Motor neuron (in vitro differentiated cells): Measurements from ENCODE around the gene BDKRB2. TPM values are rescaled to one million over a fixed set of nuclear protein-coding genes. Genes with fewer than 3 reads are reported as not detected.

ENCODE experiments used
- ATAC-seq, 8 experiments: fragments of 200-7000 bp; cut with Tn5 transposase; replicated peaks in 6 of 8; 2 replicates each; pipeline ENCODE4 v1.8.0; 2021; ENCODE audit warnings: mild to moderate bottlenecking in 8 of 8, moderate library complexity in 8 of 8
- H3K27ac ChIP-seq, 2 donors: fragments of 250-450 bp; sonication (Bioruptor Pico); 2 replicates each; pipeline ENCODE4 v1.9.0; 2021; ENCODE audit warnings: antibody characterized with exemption in 2 of 2, mild to moderate bottlenecking in 2 of 2, moderate library complexity in 1 of 2
- H3K4me1 ChIP-seq, 2 donors: fragments of 250-450 bp; sonication (Bioruptor Pico); replicated peaks in 1 of 2; 2 replicates each; pipeline ENCODE4 v1.6.1; 2021; ENCODE audit warnings: antibody characterized with exemption in 2 of 2, mild to moderate bottlenecking in 2 of 2, moderate library complexity in 1 of 2
- H3K4me3 ChIP-seq, 5 donors: fragments of 250-450 bp; sonication (Bioruptor Pico); 2 replicates each; pipeline ENCODE4 v1.9.0; 2021; ENCODE audit warnings: antibody characterized with exemption in 5 of 5, mild to moderate bottlenecking in 5 of 5, moderate library complexity in 4 of 5
- WGBS, 10 experiments: fragments of 450-650 bp; shearing (Covaris generic); methylation state at CpG; one replicate each; pipeline ENCODE4 v1.0.0; 2022; 5-methylcytosine and 5-hydroxymethylcytosine counted together
- in situ Hi-C, 9 experiments: fragments of 400-800 bp; cut with MboI; loops; one replicate each; pipeline ENCODE4 v1.15.0; 2021; ENCODE audit warnings: low sequenced_read_pairs in 9 of 9, low pct_unique_long_range_greater_than_20kb in 2 of 9; ENCODE audit not compliant: unreplicated experiment in 9 of 9
- total RNA-seq, 8 experiments: library from RNA; unstranded; fragments of 300-600 nt; gene quantifications; 2 replicates each; pipeline versions ENCODE4 v1.2.3 to v1.2.4, GENCODE V29; 2022

BDKRB2 gene
- total RNA-seq, 8 experiments from 2014 or later, result 0.11 to 321 (median 0.90) TPM

DNA sequence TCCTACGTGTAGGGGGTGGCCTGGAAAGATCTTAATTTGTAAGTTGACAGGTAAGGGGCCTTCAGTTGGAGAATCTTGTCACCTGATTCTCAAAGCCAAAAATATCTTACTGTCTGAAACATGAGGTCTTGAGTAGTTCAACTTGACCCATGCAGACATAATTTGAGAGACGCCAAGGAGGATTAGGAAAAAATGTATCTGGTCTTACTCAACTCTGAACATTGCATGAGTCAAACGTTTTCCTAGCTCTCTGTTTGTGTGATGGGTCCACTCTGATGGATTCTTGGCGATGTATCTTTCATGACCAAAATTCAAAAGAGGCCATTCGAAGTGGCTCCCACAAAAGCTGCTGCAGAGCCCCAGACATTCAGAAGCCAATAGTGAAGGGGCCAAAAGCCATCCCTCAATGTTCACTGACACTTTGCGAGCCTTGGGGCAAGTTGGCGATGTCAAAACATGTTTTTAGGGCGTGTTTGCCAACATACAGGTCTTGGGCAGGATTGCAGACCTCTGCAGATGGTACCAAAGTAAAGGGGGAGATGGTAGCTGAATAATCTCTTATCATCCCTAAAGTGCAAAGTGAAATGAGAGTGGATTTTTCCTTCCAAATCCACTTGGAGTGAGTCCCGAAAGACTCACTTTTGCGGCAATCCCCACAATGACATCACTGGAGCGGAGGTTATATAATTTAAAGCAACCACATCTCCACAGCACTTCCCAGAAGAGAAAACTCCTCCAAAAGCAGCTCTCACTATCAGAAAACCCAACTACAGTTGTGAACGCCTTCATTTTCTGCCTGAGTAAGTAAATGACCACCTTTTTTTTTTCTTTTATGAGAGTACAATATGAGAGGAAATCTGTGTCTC lies 51.1 kb downstream of the BDKRB2 start, which contains the start of gene BDKRB1:
BDKRB1 (plus strand) TSS at position 710 of the 866 bp plus-strand sequence. CDS start 7,473 bp downstream, outside the sequence.
- in situ Hi-C loops, result loop anchor here in 4 of 9 experiments (25.0 kb wide), 3 partner anchors 143 to 693 kb away; no protein-coding TSS in a partner anchor
- no peak within 1 kb of the TSS for H3K4me3 ChIP-seq
- peak in 1 of 8 experiments; percentile 10 for ATAC-seq
- no peak within 1 kb of the TSS for H3K27ac ChIP-seq
- H3K4me1 ChIP-seq, result peaks cover 0 to 8% of the 10 kb centered on the region in 2 donors
- WGBS, 10 experiments, result 20 to 100% (median 67%) methylated on average over 1 to 9 of the region's 12 CpGs

DNA sequence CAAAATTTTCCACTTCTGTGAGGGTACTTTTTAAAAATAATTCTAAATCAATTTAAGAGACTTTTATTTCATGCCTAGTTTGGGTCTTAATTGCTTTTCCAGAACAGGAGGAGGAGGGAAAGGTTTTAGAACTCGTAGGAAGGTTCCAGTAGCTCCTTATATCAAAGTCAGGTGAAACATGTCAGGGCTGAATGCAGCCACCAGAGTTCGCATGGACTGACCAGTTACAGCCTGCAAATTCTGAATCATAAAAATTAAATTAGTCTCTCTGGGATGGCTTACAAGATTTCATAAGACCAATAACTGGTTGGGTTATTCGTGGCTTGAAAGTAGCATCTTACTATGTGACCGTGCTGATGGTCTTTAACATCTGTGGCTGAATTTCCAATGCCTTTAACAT lies 51.8 kb downstream of the BDKRB2 start:
- peaks cover 0 to 8% of the 10 kb centered on the region in 2 donors for H3K4me1 ChIP-seq
- in situ Hi-C loops, result loop anchor here in 4 of 9 experiments (25.0 kb wide), 3 partner anchors 144 to 694 kb away; no protein-coding TSS in a partner anchor
- no peak overlapping the region for H3K4me3 ChIP-seq
- no peak overlapping the region for H3K27ac ChIP-seq
- no peak for ATAC-seq
- WGBS, 10 experiments, result 56 to 100% (median 66%) methylated on average over 1 to 4 of the region's 4 CpGs; no CpG with 5 or more reads in 1 of the 10 experiments

DNA sequence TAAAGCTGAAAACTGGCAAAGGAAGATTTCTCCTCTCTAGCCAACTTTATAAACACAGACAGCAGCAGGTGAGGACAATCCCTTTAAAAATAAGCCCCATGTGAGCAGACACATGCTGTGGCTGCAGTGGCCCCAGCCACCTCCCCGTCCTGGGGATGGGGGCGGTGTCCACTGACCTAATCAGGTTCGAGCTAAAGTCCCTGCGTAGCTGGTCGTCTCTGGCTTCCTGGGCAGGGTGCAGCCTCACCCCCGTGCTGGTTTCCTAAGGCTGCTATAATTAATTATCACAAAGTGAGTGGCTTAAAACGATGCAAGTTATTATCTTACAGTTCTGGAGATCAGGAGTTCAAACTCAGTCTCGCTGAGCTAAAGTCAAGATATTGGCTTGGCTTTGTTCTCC lies 52.4 kb downstream of the BDKRB2 start:
- peaks cover 0 to 8% of the 10 kb centered on the region in 2 donors for H3K4me1 ChIP-seq
- in situ Hi-C loops, result loop anchor here in 4 of 9 experiments (25.0 kb wide), 3 partner anchors 145 to 695 kb away; no protein-coding TSS in a partner anchor
- WGBS, 10 experiments, result 63 to 100% (median 73%) methylated on average over 1 to 6 of the region's 8 CpGs; no CpG with 5 or more reads in 2 of the 10 experiments
- ATAC-seq, result no peak
- no peak overlapping the region for H3K27ac ChIP-seq
- H3K4me3 ChIP-seq, result no peak overlapping the region

DNA sequence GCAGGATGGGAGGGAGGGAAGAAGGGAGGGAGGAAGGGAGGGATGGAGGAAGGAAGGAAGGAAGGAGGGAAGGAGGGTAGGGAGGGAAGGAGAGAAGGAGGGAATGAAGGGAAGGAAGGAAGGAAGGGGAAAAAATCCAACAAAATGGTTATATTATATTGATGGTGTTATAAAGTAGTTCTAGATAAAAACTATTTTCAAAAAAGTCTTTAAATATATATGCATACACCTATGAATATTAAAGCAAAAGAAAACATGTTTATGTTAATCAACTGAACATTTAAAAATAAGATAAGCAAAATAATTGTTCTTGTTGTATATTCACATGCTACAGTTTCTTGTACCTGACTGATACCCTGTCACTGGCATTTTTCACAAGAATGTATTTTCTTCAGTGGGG lies 53.3 kb downstream of the BDKRB2 start:
- no peak overlapping the region for H3K27ac ChIP-seq
- H3K4me3 ChIP-seq, result no peak overlapping the region
- in situ Hi-C loops, result loop anchor here in 4 of 9 experiments (25.0 kb wide), 3 partner anchors 146 to 696 kb away; no protein-coding TSS in a partner anchor
- peaks cover 0 to 6% of the 10 kb centered on the region in 2 donors for H3K4me1 ChIP-seq
- ATAC-seq, result no peak

DNA sequence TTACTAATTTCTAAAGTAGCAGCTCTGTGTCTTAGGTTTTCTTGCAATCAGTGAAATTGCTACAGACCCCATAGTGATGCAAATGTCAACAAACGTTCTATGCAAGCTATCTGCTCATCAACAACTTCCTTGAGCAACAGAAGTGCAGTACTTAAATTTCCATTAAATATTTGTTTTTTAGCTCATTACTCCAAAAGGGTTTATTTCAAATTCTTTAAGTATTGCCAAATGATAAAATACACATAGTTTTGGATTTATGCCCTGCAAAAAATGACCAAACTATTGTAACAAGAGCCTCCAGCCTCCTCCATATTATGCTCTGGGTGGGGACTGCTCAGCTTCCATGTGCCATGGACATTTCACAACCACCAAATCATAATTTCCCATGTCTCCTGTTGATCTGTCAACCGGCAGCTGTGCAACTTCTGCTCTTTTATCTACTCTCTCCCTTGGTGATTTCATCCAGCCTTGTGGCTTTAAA lies 55.7 kb downstream of the BDKRB2 start:
- no peaks in the 10 kb centered on the region for H3K4me1 ChIP-seq
- peak in 2 of 8 experiments; percentile 89 for ATAC-seq
- H3K4me3 ChIP-seq, result no peak overlapping the region
- no peak overlapping the region for H3K27ac ChIP-seq
- in situ Hi-C loops, result loop anchor here in 4 of 9 experiments (25.0 kb wide), 3 partner anchors 148 to 698 kb away; no protein-coding TSS in a partner anchor
- 10 to 75% (median 33%) methylated on average over 1 to 2 of the region's 2 CpGs; no CpG with 5 or more reads in 3 of the 10 experiments for WGBS, 10 experiments

DNA sequence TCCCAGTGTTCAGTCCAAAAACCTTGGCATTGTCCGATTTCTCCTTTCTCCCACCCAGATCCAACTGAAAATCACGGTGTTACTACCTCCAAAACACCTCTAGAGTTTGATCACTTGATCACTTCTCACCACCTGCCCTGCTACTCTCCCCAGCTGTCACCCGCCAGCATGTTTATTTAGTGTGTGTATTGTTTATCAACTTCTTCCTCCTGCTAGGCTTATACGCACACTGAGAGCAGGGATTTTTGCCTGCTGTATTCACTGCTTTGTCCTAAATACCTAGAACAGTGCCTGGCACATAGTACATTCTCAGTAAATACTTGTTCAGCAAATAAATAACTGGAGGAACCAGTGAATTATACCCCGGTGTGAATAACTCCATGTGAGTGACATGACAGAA lies 56.4 kb downstream of the BDKRB2 start:
- H3K27ac ChIP-seq, result no peak overlapping the region
- H3K4me1 ChIP-seq, result no peaks in the 10 kb centered on the region
- 58 to 100% (median 95%) methylated on average over 1 to 5 of the region's 5 CpGs; no CpG with 5 or more reads in 2 of the 10 experiments for WGBS, 10 experiments
- no peak overlapping the region for H3K4me3 ChIP-seq
- in situ Hi-C loops, result loop anchor here in 4 of 9 experiments (25.0 kb wide), 3 partner anchors 149 to 699 kb away; no protein-coding TSS in a partner anchor
- no peak for ATAC-seq

DNA sequence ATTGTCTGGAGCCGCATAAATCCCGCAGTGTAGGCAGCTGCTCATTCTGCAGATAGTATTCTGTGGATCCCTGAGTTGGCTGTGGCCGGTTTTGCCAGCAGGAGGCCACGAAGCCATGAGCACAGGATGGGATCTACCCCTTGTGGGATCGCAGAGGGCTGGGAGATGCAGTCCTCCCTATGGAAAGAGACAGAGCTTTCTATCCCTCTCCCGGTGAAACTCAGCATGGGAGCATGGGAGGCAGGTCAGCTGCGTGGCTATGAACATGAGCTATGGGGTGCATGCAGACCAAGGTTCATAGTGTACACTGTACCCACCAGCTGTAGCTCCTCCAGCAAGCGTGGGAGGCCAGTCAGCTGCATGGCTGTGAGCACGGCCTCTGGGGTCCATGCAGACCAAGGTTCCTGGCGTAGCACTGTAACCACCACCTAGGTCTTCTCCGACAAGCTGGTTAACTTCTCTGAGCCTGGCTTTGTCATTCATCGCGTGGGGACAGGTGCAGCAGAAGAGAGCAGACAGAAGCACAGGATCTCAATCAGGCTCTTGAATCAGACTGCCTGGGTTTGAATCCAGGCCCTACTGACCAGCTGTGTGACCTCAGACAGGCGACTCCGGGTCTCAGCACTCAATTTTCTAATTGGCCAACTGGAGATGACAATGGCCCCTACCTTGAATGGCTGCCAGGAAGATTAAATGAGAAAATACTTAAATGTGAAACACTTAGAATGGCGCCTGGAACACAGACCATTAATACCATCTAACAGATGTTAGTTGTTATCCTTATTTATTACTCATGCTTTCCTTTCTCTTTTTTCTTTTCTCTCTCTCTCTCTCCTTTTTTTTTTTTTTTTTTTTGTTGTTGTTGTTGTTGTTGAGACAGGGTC lies 57.4 kb downstream of the BDKRB2 start:
- in situ Hi-C loops, result loop anchor here in 4 of 9 experiments (25.0 kb wide), 3 partner anchors 150 to 700 kb away; no protein-coding TSS in a partner anchor
- Histone ChIP-seq H3K4me3 (no peak overlapping the region), H3K27ac (no peak overlapping the region), H3K4me1 (no peaks in the 10 kb centered on the region)
- ATAC-seq, result peak in 1 of 8 experiments; percentile 7
- WGBS, 10 experiments, result 47 to 91% (median 81%) methylated on average over 1 to 10 of the region's 16 CpGs; no CpG with 5 or more reads in 1 of the 10 experiments

DNA sequence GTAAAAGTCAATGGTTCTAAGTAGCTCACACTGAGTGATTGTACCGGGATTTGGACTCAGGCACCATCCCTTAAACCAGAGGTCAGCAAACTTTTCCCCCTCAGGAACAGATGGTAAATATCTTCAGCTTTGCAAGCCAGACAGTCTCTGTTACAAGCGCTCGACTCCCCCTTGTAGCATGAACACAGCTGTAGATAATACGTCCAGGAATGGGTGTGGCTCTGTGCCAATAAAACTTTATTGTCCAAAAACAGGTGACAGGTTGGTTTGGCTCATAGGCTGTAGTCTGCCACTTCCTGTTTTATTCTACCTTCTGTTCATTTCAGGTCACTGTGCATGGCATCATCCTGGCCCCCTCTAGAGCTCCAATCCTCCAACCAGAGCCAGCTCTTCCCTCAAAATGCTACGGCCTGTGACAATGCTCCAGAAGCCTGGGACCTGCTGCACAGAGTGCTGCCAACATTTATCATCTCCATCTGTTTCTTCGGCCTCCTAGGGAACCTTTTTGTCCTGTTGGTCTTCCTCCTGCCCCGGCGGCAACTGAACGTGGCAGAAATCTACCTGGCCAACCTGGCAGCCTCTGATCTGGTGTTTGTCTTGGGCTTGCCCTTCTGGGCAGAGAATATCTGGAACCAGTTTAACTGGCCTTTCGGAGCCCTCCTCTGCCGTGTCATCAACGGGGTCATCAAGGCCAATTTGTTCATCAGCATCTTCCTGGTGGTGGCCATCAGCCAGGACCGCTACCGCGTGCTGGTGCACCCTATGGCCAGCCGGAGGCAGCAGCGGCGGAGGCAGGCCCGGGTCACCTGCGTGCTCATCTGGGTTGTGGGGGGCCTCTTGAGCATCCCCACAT lies 58.9 kb downstream of the BDKRB2 start:
- Histone ChIP-seq H3K4me3 (no peak overlapping the region), H3K27ac (no peak overlapping the region), H3K4me1 (no peaks in the 10 kb centered on the region)
- no peak for ATAC-seq
- in situ Hi-C loops, result loop anchor here in 4 of 9 experiments (25.0 kb wide), 3 partner anchors 151 to 701 kb away; no protein-coding TSS in a partner anchor
- WGBS, 10 experiments, result 50 to 95% (median 84%) methylated on average over 1 to 10 of the region's 20 CpGs; no CpG with 5 or more reads in 2 of the 10 experiments

DNA sequence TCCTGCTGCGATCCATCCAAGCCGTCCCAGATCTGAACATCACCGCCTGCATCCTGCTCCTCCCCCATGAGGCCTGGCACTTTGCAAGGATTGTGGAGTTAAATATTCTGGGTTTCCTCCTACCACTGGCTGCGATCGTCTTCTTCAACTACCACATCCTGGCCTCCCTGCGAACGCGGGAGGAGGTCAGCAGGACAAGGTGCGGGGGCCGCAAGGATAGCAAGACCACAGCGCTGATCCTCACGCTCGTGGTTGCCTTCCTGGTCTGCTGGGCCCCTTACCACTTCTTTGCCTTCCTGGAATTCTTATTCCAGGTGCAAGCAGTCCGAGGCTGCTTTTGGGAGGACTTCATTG lies 59.5 kb downstream of the BDKRB2 start:
- Histone ChIP-seq H3K4me3 (no peak overlapping the region), H3K4me1 (no peaks in the 10 kb centered on the region), H3K27ac (no peak overlapping the region)
- ATAC-seq, result no peak
- 91 to 100% (median 98%) methylated on average over 3 to 9 of the region's 14 CpGs; no CpG with 5 or more reads in 5 of the 10 experiments for WGBS, 10 experiments
- in situ Hi-C loops, result loop anchor here in 4 of 9 experiments (25.0 kb wide), 3 partner anchors 152 to 702 kb away; no protein-coding TSS in a partner anchor

DNA sequence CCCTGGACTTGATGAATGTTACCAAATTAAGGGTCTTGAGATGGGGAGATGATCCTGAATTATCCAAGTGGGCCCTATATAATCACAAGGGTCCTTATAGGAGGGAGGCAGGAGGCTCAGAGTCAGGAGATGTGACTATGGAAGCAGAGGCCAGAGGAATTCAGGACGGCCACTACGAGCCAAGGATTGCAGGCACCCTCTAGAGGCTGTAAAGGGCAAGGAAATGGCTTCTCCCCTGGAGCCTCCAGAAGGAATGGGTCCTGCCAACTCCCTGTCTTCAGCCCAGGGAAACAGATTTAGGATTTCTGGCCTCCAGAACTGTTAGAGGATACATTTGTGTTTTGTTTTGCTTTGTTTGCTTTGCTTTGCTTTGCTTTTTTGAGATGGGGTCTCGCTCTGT lies 60.2 kb downstream of the BDKRB2 start:
- no peak overlapping the region for H3K27ac ChIP-seq
- no peak overlapping the region for H3K4me3 ChIP-seq
- in situ Hi-C loops, result loop anchor here in 4 of 9 experiments (25.0 kb wide), 3 partner anchors 153 to 703 kb away; no protein-coding TSS in a partner anchor
- WGBS, 10 experiments, result 50 to 100% (median 100%) methylated on average over 1 to 2 of the region's 3 CpGs; no CpG with 5 or more reads in 3 of the 10 experiments
- H3K4me1 ChIP-seq, result no peaks in the 10 kb centered on the region
- ATAC-seq, result no peak

DNA sequence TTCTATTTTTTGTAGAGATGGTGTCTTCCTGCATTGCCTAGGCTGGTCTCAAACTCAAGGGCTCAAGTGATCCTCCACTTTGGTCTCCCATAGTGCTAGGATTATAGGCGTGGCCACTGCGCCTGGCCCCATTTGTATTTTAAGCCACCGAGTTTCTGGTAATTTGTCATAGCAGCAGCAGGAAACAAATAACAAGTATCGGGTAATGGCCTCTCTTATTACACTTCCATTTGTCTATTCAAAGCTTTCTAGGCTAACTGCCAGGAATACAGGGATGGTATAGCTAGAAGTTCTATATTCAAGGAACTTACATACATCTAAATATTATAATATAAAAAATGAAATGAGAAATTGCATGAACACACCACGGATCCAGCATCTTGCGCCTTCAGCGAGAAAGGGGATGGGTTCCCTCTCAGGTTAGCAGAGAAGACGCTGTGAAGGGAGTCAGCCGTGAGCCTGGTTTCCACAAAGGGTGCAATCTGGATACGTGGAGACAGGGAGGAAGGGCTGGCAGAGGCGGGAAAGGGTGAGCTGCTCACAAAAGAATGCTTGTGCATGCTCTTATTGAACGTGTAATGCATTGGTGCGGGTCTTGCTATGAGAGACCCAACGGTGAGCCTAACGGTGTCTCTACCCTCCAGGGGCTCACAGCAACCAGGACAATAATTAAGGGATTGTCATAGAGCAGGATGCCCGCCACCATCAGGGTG lies 60.9 kb downstream of the BDKRB2 start:
- no peak overlapping the region for H3K27ac ChIP-seq
- WGBS, 10 experiments, result 17 to 92% (median 76%) methylated on average over 2 to 14 of the region's 16 CpGs; no CpG with 5 or more reads in 1 of the 10 experiments

More for the DNA sequence above, 60.9 kb downstream of the BDKRB2 start:
- Histone ChIP-seq H3K4me3 (no peak overlapping the region), H3K4me1 (no peaks in the 10 kb centered on the region)
- in situ Hi-C loops, result loop anchor here in 4 of 9 experiments (25.0 kb wide), 3 partner anchors 153 to 703 kb away; no protein-coding TSS in a partner anchor
- ATAC-seq, result peak in 2 of 8 experiments; percentile 6 to 73
